Measurements from ENCODE around the gene LIPK.

GRCh38 chr10:88733215-88733614 lies 27.2 kb downstream of the LIPK start:
- TF ChIP-seq CTCF (IDR thresholded peaks at IDR 0.05; ENCODE audit: insufficient read depth, low read depth, low read length) (no peak), EZH2 (IDR thresholded peaks at IDR 0.05; ENCODE audit: insufficient read depth, low read length) (no peak)
